HG02852 (cell line): ENCODE data around the gene SVOP.

ENCODE experiments used
- ATAC-seq: cut with Tn5 transposase; IDR thresholded peaks from one replicate; pipeline ENCODE4 v1.9.1; 2021; ENCODE audit warnings: mild to moderate bottlenecking, moderate library complexity; ENCODE audit not compliant: unreplicated experiment

SVOP gene

GRCh38 chr12:108858311-108859074, 162.4 kb downstream of the SVOP start:
- ATAC-seq = no peak
